Lower leg skin (tissue), 4 donors: Measurements from ENCODE around the gene DKK3. TPM values are rescaled to one million over a fixed set of nuclear protein-coding genes. Genes with fewer than 3 reads are reported as not detected.

ENCODE experiments used
- DNase-seq, 2 donors: peaks; one replicate each; pipeline ENCODE4 v3.0.0-alpha.2; 2019; ENCODE audit warnings: low spot score in 2 of 2
- H3K4me3 ChIP-seq: fragments of 200-600 bp; sonication (generic); 2 replicates; pipeline ENCODE4 v1.5.1; 2017; ENCODE audit warnings: mild to moderate bottlenecking, low read depth; ENCODE audit not compliant: poor library complexity, severe bottlenecking
- CTCF ChIP-seq, 3 donors: fragments of 450-650 bp; IDR thresholded peaks; one replicate each; pipeline ENCODE4 v1.5.1; 2016; ENCODE audit warnings: antibody characterized with exemption in 3 of 3, mild to moderate bottlenecking in 3 of 3, moderate library complexity in 2 of 3
- POLR2A ChIP-seq, 2 donors: fragments of 450-650 bp; IDR thresholded peaks; one replicate each; pipeline ENCODE4 v1.6.1; 2016 to 2017; ENCODE audit warnings: antibody characterized with exemption in 2 of 2, mild to moderate bottlenecking in 1 of 2, moderate library complexity in 1 of 2
- WGBS, 2 donors: methylation state at CpG; one replicate each; pipeline ENCODE4 v1.1.5; 2018; 5-methylcytosine and 5-hydroxymethylcytosine counted together
- intact Hi-C: fragments of 100-400 bp; cut with DNase I; formaldehyde crosslinking; loops from one replicate; pipeline ENCODE4 v1.15.0; 2023; ENCODE audit warnings: low total_unique reads
- total RNA-seq, 4 donors: library from RNA; depleted of rRNA; stranded (reverse); fragments of >200 nt; gene quantifications; one replicate each; pipeline ENCODE4 v1.1.0, GENCODE V29; 2016

The DKK3 gene
- total RNA-seq, 4 donors from 2014 or later = 78.5 to 175 (median 121) TPM

DNA sequence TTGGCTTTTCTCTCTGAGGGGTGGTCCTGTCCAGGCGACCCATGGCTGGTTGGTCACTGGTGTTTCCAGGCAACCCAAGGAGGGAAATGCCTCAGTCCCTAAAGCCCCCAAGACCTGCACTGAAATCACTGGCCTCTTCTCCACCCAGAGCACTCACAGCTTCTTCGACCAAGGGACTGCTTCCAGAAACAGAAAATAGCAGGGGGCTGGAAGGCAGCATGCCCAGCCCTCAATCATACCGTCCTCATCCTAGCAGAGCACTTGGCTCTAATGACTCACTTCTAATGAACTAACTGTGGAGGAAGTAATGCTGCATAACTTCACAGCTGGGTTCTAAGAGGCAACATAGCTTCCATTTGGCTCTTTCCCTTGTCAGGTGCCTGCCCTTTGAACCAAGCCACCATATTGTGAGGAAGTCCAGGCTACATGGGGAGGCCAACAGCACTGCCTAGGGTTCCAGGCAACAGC, 27.6 kb downstream of the DKK3 start:
- peak in 1 of 2 donors; percentile 79 for DNase-seq
- 81 to 92% methylated on average over 3 of the region's 3 CpGs for WGBS, 2 donors
- H3K4me3 ChIP-seq = no peak overlapping the region
- TF ChIP-seq CTCF (IDR thresholded peaks at IDR 0.05) = no peak
- TF ChIP-seq POLR2A (IDR thresholded peaks at IDR 0.05) = no peak
- intact Hi-C loops = no loop called here

DNA sequence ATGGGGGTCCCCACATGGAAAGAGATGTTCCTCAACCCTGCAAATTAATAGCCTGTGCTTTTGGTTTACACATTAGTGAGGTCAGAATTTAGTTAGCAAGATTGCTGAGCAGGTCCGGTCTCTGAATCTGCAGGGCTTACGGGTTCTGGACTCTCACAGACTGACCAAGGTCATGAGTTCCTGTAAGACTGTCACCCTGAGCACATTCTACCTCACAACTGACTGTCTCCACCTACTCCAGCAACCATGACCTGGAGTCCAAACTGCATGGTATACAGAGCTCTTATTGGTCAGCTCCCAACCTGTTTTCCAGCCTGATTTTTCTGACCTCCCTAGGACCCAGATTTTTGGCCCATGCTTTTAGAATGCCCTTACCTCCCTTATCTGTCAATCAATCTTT, 28.2 kb downstream of the DKK3 start:
- H3K4me3 ChIP-seq = no peak overlapping the region
- WGBS, 2 donors = 96 to 100% methylated on average over 2 of the region's 2 CpGs
- no peak for DNase-seq
- intact Hi-C loops = no loop called here
- no peak for TF ChIP-seq CTCF (IDR thresholded peaks at IDR 0.05)
- TF ChIP-seq POLR2A (IDR thresholded peaks at IDR 0.05) = no peak

GRCh38 chr11:11979488-11980117, 28.8 kb downstream of the DKK3 start:
- intact Hi-C loops = no loop called here
- TF ChIP-seq POLR2A (IDR thresholded peaks at IDR 0.05) (no peak), CTCF (IDR thresholded peaks at IDR 0.05) (no peak)
- H3K4me3 ChIP-seq = no peak overlapping the region
- 25 to 43% methylated on average over 8 of the region's 8 CpGs for WGBS, 2 donors
- DNase-seq = peak in 1 of 2 donors; percentile 88

DNA sequence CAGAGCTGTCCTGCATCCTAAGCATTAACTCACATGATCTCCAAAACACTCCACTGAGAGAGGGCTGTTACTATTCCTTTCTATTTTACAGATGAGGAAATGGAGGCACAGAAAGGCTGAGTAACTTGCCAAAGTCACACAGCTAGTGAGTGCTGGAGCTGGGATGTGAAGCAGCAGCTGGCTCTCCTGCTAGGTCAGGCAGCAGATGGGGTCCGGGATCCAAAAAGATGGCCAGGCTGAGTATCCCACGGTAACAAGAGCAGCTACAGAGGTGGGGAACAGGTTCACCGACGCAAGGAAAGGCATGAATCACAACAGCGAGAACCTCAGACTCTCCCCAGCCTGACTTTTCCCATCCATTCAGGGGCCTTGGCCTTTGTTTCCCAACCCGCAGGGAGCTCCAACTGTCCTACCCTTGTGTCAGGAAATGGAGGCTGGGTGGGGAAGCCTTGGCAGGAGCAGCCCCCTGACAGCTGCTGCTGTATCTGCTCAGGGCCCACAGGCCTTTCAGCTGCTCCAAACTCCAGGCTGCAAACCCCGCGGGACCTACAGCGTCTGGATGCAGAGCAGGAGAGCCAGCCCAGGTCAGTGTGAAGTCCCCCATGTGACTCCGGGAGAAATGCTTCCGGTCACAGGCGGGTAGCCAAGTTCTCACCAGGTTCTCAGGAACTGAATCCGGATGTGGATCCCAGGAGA, 29.5 kb downstream of the DKK3 start:
- 36 to 46% methylated on average over 13 of the region's 13 CpGs for WGBS, 2 donors
- intact Hi-C loops = no loop called here
- TF ChIP-seq POLR2A (IDR thresholded peaks at IDR 0.05) (no peak), CTCF (IDR thresholded peaks at IDR 0.05) (no peak)
- H3K4me3 ChIP-seq = no peak overlapping the region
- DNase-seq = peak in 1 of 2 donors; percentile 90

DNA sequence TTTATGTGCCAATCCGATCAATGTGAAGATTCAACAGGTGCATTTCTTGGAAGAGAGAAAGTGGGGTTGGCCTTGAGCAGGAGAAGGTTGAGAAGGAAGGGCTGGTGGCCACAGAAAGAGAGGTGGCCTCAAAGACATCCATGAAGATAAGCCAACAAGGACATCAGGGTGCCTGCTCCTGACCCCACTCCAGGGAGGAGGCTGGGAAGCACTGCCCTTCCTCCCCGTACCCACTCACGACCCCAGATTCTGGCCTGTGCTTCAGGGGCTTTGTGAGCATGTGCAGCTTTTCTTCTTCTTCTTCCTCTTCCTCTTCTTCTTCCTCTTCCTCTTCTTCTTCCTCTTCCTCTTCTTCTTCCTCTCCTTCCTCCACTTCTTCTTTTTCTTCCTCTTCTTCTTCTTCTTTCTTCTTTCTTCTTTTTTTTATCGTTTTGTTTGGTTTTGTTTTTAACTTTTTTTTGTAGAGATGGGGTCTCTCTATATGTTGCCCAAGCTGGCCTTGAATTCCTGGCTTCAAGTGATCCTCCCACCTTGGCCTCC, 30.3 kb downstream of the DKK3 start:
- TF ChIP-seq POLR2A (IDR thresholded peaks at IDR 0.05) = no peak
- TF ChIP-seq CTCF (IDR thresholded peaks at IDR 0.05) = no peak
- intact Hi-C loops = no loop called here
- WGBS, 2 donors = 88 to 92% methylated on average over 4 of the region's 4 CpGs
- peak in 1 of 2 donors; percentile 68 for DNase-seq
- no peak overlapping the region for H3K4me3 ChIP-seq
